ENCODE measurements around the gene AKT1. TPM values are rescaled to one million over a fixed set of nuclear protein-coding genes. Genes with fewer than 3 reads are reported as not detected.

The AKT1 gene
- polyA plus RNA-seq = 10 to 100 TPM; 72.4 to 95.9 (median 82.7) TPM
- long read RNA-seq, donor 1 = 0 reads
- long read RNA-seq, donor 2, transcript AKT1-203 (14 exons, 2,710 nt) = major isoform, 9 of 9 reads
- long read RNA-seq, donor 2, partial matches to known transcripts = 0 of 9 reads
- long read RNA-seq, donor 2, other reads (novel, unspliced or antisense) = 0 of 9 reads
- long read RNA-seq, donor 3, partial matches to known transcripts = 9 of 15 reads
- long read RNA-seq, donor 3, other reads (novel, unspliced or antisense) = 0 of 15 reads
- long read RNA-seq, donor 4, partial matches to known transcripts = 0 of 1 reads
- long read RNA-seq, donor 4, other reads (novel, unspliced or antisense) = 0 of 1 reads
- long read RNA-seq, donor 5, partial matches to known transcripts = 0 of 3 reads
- long read RNA-seq, donor 5, other reads (novel, unspliced or antisense) = 0 of 3 reads
- long read RNA-seq, donor 6, partial matches to known transcripts = 0 of 4 reads
- long read RNA-seq, donor 6, other reads (novel, unspliced or antisense) = 0 of 4 reads
- long read RNA-seq, donor 7 = 0 reads
- long read RNA-seq, donor 8, partial matches to known transcripts = 0 of 1 reads
- long read RNA-seq, donor 8, other reads (novel, unspliced or antisense) = 0 of 1 reads
- long read RNA-seq, donor 9, partial matches to known transcripts = 0 of 4 reads
- long read RNA-seq, donor 9, other reads (novel, unspliced or antisense) = 0 of 4 reads
- long read RNA-seq, donor 10, transcript AKT1-203 (14 exons, 2,710 nt) = major isoform, 14 of 27 reads
- long read RNA-seq, donor 10, partial matches to known transcripts = 6 of 27 reads
- long read RNA-seq, donor 10, other reads (novel, unspliced or antisense) = 0 of 27 reads

DNA sequence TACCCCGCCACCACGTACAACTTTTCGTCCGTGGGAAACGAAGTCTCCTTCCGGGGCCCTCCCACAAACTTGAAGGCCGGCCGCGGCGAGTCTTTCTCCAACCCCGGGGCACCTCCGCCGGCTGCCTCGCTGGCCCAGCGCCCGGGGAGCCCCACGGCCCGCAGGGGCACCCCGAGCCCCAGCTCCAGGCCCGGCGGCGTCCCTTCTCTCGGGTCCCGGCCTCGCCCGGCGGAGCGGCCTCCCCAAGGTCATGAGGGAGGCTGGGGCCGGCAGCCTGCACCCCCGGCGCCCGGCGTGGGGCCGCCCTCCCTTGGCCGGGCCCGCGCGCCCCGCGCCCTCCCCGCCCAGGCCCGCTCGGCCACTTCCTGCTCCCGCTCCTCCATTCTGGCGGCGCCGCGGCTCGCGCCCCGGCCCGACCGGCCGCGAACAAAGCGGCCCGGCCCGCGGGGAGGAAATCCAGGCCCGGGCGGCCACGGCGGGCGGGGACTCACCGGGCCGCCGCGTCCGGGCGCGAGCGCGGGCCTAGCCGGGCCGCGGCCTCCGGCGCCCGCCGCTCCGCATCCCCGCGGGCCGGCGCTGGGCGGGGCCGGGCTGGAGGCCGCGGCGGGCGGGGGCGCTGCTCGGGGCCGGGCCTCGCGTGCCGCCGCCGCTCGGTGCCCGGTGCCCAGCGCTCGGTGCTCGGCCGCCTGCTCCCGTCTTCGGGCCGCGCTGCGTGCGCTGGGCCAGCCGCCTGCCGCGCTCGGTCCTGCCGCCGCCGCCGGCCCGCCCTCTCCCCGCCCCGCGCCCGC, at the start of gene AKT1:
AKT1 (minus strand) TSS at position 756 of the 788 bp plus-strand sequence. CDS start 3,105 bp downstream, outside the sequence.
- no peaks in the 10 kb centered on the region for H3K9me3 ChIP-seq (ENCODE audit: control insufficient read depth in 2 of 2, insufficient read depth in 1 of 2, low read depth in 1 of 2, low read length in 1 of 2)

GRCh38 chr14:104845033-104845666, 49.6 kb upstream of the AKT1 start:
- H3K27ac ChIP-seq (ENCODE audit: low read depth in 1 of 3, low read length in 2 of 3) = no peak overlapping the region
- no peak overlapping the region for H3K4me3 ChIP-seq (ENCODE audit: low read depth in 1 of 3, low read length in 3 of 3)
- H3K36me3 ChIP-seq (ENCODE audit: control insufficient read depth in 3 of 3, insufficient read depth in 2 of 3, low read depth in 1 of 3, low read length in 3 of 3) = no peaks in the 10 kb centered on the region
- peaks cover 0 to 7% (median 0%) of the 10 kb centered on the region in 3 donors for H3K4me1 ChIP-seq (ENCODE audit: control insufficient read depth in 3 of 3, insufficient read depth in 2 of 3, low read depth in 1 of 3, low read length in 2 of 3)
- FAIRE-seq (no peak), DNase-seq (no peak)
- peaks cover 0 to 53% (median 21%) of the 10 kb centered on the region in 3 donors for H3K27me3 ChIP-seq (ENCODE audit: control insufficient read depth in 3 of 3, insufficient read depth in 3 of 3, low read length in 3 of 3)
- no peaks in the 10 kb centered on the region for H3K9me3 ChIP-seq (ENCODE audit: control insufficient read depth in 2 of 2, insufficient read depth in 1 of 2, low read depth in 1 of 2, low read length in 1 of 2)
- WGBS, 3 donors = 84 to 95% (median 89%) methylated on average over 4 of the region's 4 CpGs

More for the DNA sequence above, at the start of gene AKT1:
- FAIRE-seq (no peak), DNase-seq (peak; percentile 32 to 75)
- Histone ChIP-seq H3K4me1 (ENCODE audit: control insufficient read depth in 3 of 3, insufficient read depth in 2 of 3, low read depth in 1 of 3, low read length in 2 of 3) (peaks cover 0 to 42% (median 12%) of the 10 kb centered on the region in 3 donors), H3K27me3 (ENCODE audit: control insufficient read depth in 3 of 3, insufficient read depth in 3 of 3, low read length in 3 of 3) (no peaks in the 10 kb centered on the region), H3K4me3 (ENCODE audit: low read depth in 1 of 3, low read length in 3 of 3) (peak within 1 kb of the TSS; percentile 71 to 95 (median 91)), H3K36me3 (ENCODE audit: control insufficient read depth in 3 of 3, insufficient read depth in 2 of 3, low read depth in 1 of 3, low read length in 3 of 3) (peaks cover 0 to 38% (median 3%) of the 10 kb centered on the region in 3 donors), H3K27ac (ENCODE audit: low read depth in 1 of 3, low read length in 2 of 3) (peak within 1 kb of the TSS; percentile 72 to 85 (median 84))
- WGBS, 3 donors = 0 to 1% (median 0%) methylated on average over 53 to 123 of the region's 124 CpGs

DNA sequence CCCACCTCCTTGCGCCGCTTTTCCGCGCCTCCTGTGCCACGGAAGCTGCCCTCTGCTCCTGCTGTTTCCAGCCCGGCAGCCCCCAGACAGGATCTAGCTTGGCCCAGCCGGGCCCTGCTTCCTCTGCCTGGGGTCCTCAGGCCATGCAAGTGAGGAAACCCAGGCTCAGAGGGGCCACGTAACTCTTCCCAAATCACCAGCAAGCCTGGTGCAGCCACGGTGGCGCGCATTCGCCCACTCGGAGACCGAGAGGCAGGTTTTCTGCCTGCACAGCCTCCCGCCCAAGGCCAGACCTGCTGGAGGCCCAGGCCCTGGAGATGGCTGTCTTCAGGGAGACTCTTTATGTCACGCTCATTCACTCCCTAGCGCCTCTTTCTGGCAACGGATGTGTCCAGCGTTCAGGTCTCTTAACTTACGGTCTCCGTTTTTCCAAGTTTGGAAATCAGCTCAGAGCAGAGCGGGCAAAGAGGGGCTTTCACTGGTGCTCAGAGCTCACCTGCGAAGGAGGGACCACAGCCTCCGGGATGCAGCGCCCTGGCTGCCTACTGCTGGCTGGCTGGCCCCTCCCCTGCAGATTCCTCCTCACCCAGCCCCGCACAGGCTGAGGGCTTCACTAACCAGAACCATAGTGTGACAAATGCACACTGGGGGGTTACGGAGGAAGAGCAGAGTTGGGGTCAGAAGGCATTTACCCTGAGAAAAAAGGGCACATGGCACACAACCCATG, 48.9 kb upstream of the AKT1 start:
- no peak overlapping the region for H3K4me3 ChIP-seq (ENCODE audit: low read depth in 1 of 3, low read length in 3 of 3)
- H3K27ac ChIP-seq (ENCODE audit: low read depth in 1 of 3, low read length in 2 of 3) = no peak overlapping the region
- H3K36me3 ChIP-seq (ENCODE audit: control insufficient read depth in 3 of 3, insufficient read depth in 2 of 3, low read depth in 1 of 3, low read length in 3 of 3) = no peaks in the 10 kb centered on the region
- WGBS, 3 donors = 11 to 15% (median 11%) methylated on average over 27 of the region's 27 CpGs
- DNase-seq (no peak), FAIRE-seq (no peak)
- peaks cover 0 to 7% (median 0%) of the 10 kb centered on the region in 3 donors for H3K4me1 ChIP-seq (ENCODE audit: control insufficient read depth in 3 of 3, insufficient read depth in 2 of 3, low read depth in 1 of 3, low read length in 2 of 3)
- H3K27me3 ChIP-seq (ENCODE audit: control insufficient read depth in 3 of 3, insufficient read depth in 3 of 3, low read length in 3 of 3) = peaks cover 0 to 51% (median 21%) of the 10 kb centered on the region in 3 donors
- H3K9me3 ChIP-seq (ENCODE audit: control insufficient read depth in 2 of 2, insufficient read depth in 1 of 2, low read depth in 1 of 2, low read length in 1 of 2) = no peaks in the 10 kb centered on the region

DNA sequence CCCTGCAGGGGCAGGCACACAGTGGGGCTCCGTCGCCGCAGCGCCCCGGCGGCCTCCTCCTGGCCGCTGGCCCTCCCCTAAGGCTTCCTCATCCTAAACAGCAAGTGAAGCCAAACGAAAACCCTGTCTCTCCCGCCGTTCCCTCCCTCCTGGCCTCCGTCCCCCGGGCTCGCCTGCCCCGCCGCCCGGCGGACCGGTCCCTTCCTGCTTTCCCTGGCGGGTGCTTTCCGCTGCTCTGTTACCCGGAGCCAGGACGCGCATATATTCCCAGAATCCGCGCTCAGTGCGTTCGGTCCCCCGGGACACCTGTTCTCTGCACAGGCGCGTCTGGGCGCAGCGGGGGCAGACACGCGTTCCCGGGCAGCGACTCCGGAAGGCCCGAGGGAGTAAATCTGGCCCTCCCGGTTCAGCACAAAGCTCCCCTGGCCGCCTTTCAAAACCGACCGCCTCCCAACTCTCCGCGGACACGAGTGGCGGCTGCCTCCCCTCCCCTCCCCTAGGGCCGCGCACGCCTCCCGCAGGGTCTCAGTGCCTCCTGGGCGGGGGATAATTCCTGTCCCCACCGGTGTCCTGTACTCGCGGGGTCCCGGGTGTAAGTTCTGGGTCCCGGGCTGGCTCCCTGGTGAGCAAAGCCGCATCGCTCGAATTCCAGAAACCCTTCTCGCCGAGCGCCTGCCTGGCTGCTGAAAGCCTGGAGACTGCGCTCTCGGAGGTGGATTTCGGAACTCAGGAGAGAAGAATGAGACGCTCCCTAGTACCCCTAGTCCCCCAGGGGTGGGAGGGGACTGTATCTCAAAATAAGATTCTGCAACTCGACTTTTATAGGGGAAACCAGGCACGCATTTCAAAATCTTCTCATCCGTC, 48.1 kb upstream of the AKT1 start:
- FAIRE-seq = no peak
- Histone ChIP-seq H3K27me3 (ENCODE audit: control insufficient read depth in 3 of 3, insufficient read depth in 3 of 3, low read length in 3 of 3) (peaks cover 0 to 50% (median 21%) of the 10 kb centered on the region in 3 donors), H3K9me3 (ENCODE audit: control insufficient read depth in 2 of 2, insufficient read depth in 1 of 2, low read depth in 1 of 2, low read length in 1 of 2) (no peaks in the 10 kb centered on the region), H3K4me1 (ENCODE audit: control insufficient read depth in 3 of 3, insufficient read depth in 2 of 3, low read depth in 1 of 3, low read length in 2 of 3) (peaks cover 0 to 7% (median 0%) of the 10 kb centered on the region in 3 donors), H3K36me3 (ENCODE audit: control insufficient read depth in 3 of 3, insufficient read depth in 2 of 3, low read depth in 1 of 3, low read length in 3 of 3) (no peaks in the 10 kb centered on the region), H3K4me3 (ENCODE audit: low read depth in 1 of 3, low read length in 3 of 3) (no peak overlapping the region), H3K27ac (ENCODE audit: low read depth in 1 of 3, low read length in 2 of 3) (no peak overlapping the region)
- DNase-seq = peak in 1 of 2 donors; percentile 34
- 1 to 6% (median 2%) methylated on average over 62 to 69 of the region's 69 CpGs for whole genome bisulfite sequencing, 3 donors

GRCh38 chr14:104843006-104843405, 47.5 kb upstream of the AKT1 start:
- H3K4me1 ChIP-seq (ENCODE audit: control insufficient read depth in 3 of 3, insufficient read depth in 2 of 3, low read depth in 1 of 3, low read length in 2 of 3) = peaks cover 0 to 7% (median 0%) of the 10 kb centered on the region in 3 donors
- FAIRE-seq (no peak), DNase-seq (no peak)
- no peaks in the 10 kb centered on the region for H3K36me3 ChIP-seq (ENCODE audit: control insufficient read depth in 3 of 3, insufficient read depth in 2 of 3, low read depth in 1 of 3, low read length in 3 of 3)
- no peak overlapping the region for H3K4me3 ChIP-seq (ENCODE audit: low read depth in 1 of 3, low read length in 3 of 3)
- peaks cover 0 to 50% (median 21%) of the 10 kb centered on the region in 3 donors for H3K27me3 ChIP-seq (ENCODE audit: control insufficient read depth in 3 of 3, insufficient read depth in 3 of 3, low read length in 3 of 3)
- no peak overlapping the region for H3K27ac ChIP-seq (ENCODE audit: low read depth in 1 of 3, low read length in 2 of 3)
- 41 to 62% (median 47%) methylated on average over 8 to 13 of the region's 13 CpGs for WGBS, 3 donors
- H3K9me3 ChIP-seq (ENCODE audit: control insufficient read depth in 2 of 2, insufficient read depth in 1 of 2, low read depth in 1 of 2, low read length in 1 of 2) = no peaks in the 10 kb centered on the region

GRCh38 chr14:104841730-104842129, 46.2 kb upstream of the AKT1 start:
- 66 to 90% (median 71%) methylated on average over 1 of the region's 1 CpG for WGBS, 3 donors
- FAIRE-seq (no peak), DNase-seq (no peak)
- Histone ChIP-seq H3K9me3 (ENCODE audit: control insufficient read depth in 2 of 2, insufficient read depth in 1 of 2, low read depth in 1 of 2, low read length in 1 of 2) (no peaks in the 10 kb centered on the region), H3K4me3 (ENCODE audit: low read depth in 1 of 3, low read length in 3 of 3) (no peak overlapping the region), H3K4me1 (ENCODE audit: control insufficient read depth in 3 of 3, insufficient read depth in 2 of 3, low read depth in 1 of 3, low read length in 2 of 3) (peaks cover 0 to 7% (median 0%) of the 10 kb centered on the region in 3 donors), H3K36me3 (ENCODE audit: control insufficient read depth in 3 of 3, insufficient read depth in 2 of 3, low read depth in 1 of 3, low read length in 3 of 3) (no peaks in the 10 kb centered on the region), H3K27ac (ENCODE audit: low read depth in 1 of 3, low read length in 2 of 3) (no peak overlapping the region), H3K27me3 (ENCODE audit: control insufficient read depth in 3 of 3, insufficient read depth in 3 of 3, low read length in 3 of 3) (peaks cover 0 to 49% (median 21%) of the 10 kb centered on the region in 3 donors)

Measured in small intestine (tissue), 16 donors.